Activated CD4-positive, CD25-positive, alpha-beta regulatory T cell (primary cell): ENCODE results near the gene ORC2.

ENCODE experiments used
- DNase-seq, 4 experiments: peaks; one replicate each; lab custom pipeline; 2025; lab: John Stamatoyannopoulos, UW

Gene ORC2

GRCh38 chr2:200861617-200862155 lies 101.8 kb downstream of the ORC2 start:
- no peak for DNase-seq

GRCh38 chr2:200860092-200860795 lies 103.2 kb downstream of the ORC2 start:
- DNase-seq, result no peak
